Natural killer cell (primary cell): ENCODE results near the gene FRMD4A. TPM values are rescaled to one million over a fixed set of nuclear protein-coding genes. Genes with fewer than 3 reads are reported as not detected.
A peak's percentile ranks its signal among the peaks of the same experiment; 100 is the strongest.

Source experiments
- ATAC-seq, 3 donors: fragments of 150-1000 bp in 2 of 3; fragments of 200-7000 bp in 1 of 3; cut with Tn5 transposase; 1 replicate in 1 of 3; 2 replicates in 2 of 3; pipeline ENCODE4 v1.10.0; 2021; ENCODE audit warnings: mild to moderate bottlenecking in 2 of 3, moderate library complexity in 2 of 3
- DNase-seq, 2 donors: peaks; one replicate each; pipeline versions ENCODE4 v3.0.0 to v3.0.0-alpha.2; 2013 to 2021; ENCODE audit warnings: mixed read lengths in 1 of 2
- H3K27ac ChIP-seq: one replicate; pipeline ENCODE4 v1.5.1; 2013; ENCODE audit warnings: mild to moderate bottlenecking, low read length
- H3K27me3 ChIP-seq: one replicate; pipeline ENCODE4 v1.6.1; 2013; ENCODE audit warnings: low read length; ENCODE audit not compliant: control insufficient read depth, insufficient read depth
- H3K36me3 ChIP-seq: one replicate; pipeline ENCODE4 v1.6.1; 2013; ENCODE audit warnings: low read length; ENCODE audit not compliant: control insufficient read depth, insufficient read depth
- H3K4me1 ChIP-seq: one replicate; pipeline ENCODE4 v1.6.1; 2013; ENCODE audit warnings: low read length; ENCODE audit not compliant: control insufficient read depth, insufficient read depth
- H3K4me3 ChIP-seq: one replicate; pipeline ENCODE4 v1.5.1; 2013; ENCODE audit warnings: low read length
- H3K9me3 ChIP-seq: one replicate; pipeline ENCODE4 v1.6.1; 2013; ENCODE audit warnings: low read length; ENCODE audit not compliant: control insufficient read depth, insufficient read depth
- H3K27ac Mint-ChIP-seq, 2 donors: one replicate each; pipeline ENCODE4 v1.8.0; 2022; ENCODE audit warnings: mild to moderate bottlenecking in 2 of 2, mixed read lengths in 2 of 2, moderate library complexity in 1 of 2
- H3K27me3 Mint-ChIP-seq, 2 donors: one replicate each; pipeline ENCODE4 v1.8.0; 2022; ENCODE audit warnings: low read depth in 2 of 2, mixed read lengths in 2 of 2
- H3K36me3 Mint-ChIP-seq: one replicate; pipeline ENCODE4 v1.8.0; 2022; ENCODE audit warnings: mixed read lengths
- H3K4me1 Mint-ChIP-seq, 2 donors: one replicate each; pipeline ENCODE4 v1.8.0; 2022; ENCODE audit warnings: mixed read lengths in 2 of 2
- H3K4me3 Mint-ChIP-seq: one replicate; pipeline ENCODE4 v1.8.0; 2022; ENCODE audit warnings: mild to moderate bottlenecking, moderate library complexity, mixed read lengths
- H3K9me3 Mint-ChIP-seq, 2 donors: one replicate each; pipeline ENCODE4 v1.8.0; 2022; ENCODE audit warnings: mixed read lengths in 2 of 2
- WGBS: methylation state at CpG from one replicate; pipeline ENCODE4 v1.1.7; 2013; ENCODE audit warnings: missing lambda C conversion rate; ENCODE audit not compliant: insufficient coverage; 5-methylcytosine and 5-hydroxymethylcytosine counted together
- intact Hi-C: fragments of 100-400 bp; cut with micrococcal nuclease; formaldehyde crosslinking; loops from one replicate; pipeline ENCODE4 v1.14.2; 2022
- total RNA-seq, 4 donors: library from RNA; stranded (reverse); fragments of 120-200 nt in 1 of 4; gene quantifications; one replicate each; pipeline versions ENCODE4 v1.2.3 to v1.2.4, GENCODE V29; 2013 to 2022
- TF ChIP-seq, protein P1 (sequence below): fragments of 200-600 bp; IDR thresholded peaks from one replicate; pipeline ENCODE4 v1.8.0; 2022; ENCODE audit warnings: antibody characterized with exemption

The FRMD4A gene
- total RNA-seq, 3 donors from 2014 or later (not counting 1 experiment from before 2014, with no cell fraction given): 0.36 to 0.38 TPM; not detected in 1

- WGBS: 93% methylated on average over 20 of the region's 20 CpGs
- no peak overlapping the region for H3K4me3 Mint-ChIP-seq
- H3K4me1 Mint-ChIP-seq: no peaks in the 10 kb centered on the region
- no peaks in the 10 kb centered on the region for H3K9me3 ChIP-seq
- intact Hi-C loops: no loop called here
- no peak overlapping the region for H3K27ac Mint-ChIP-seq
- H3K27ac ChIP-seq: no peak overlapping the region
- TF ChIP-seq, protein P1, sequence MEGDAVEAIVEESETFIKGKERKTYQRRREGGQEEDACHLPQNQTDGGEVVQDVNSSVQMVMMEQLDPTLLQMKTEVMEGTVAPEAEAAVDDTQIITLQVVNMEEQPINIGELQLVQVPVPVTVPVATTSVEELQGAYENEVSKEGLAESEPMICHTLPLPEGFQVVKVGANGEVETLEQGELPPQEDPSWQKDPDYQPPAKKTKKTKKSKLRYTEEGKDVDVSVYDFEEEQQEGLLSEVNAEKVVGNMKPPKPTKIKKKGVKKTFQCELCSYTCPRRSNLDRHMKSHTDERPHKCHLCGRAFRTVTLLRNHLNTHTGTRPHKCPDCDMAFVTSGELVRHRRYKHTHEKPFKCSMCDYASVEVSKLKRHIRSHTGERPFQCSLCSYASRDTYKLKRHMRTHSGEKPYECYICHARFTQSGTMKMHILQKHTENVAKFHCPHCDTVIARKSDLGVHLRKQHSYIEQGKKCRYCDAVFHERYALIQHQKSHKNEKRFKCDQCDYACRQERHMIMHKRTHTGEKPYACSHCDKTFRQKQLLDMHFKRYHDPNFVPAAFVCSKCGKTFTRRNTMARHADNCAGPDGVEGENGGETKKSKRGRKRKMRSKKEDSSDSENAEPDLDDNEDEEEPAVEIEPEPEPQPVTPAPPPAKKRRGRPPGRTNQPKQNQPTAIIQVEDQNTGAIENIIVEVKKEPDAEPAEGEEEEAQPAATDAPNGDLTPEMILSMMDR: no peak
- no peaks in the 10 kb centered on the region for H3K27me3 ChIP-seq
- H3K4me3 ChIP-seq: no peak overlapping the region
- H3K36me3 ChIP-seq: no peaks in the 10 kb centered on the region
- H3K36me3 Mint-ChIP-seq: no peaks in the 10 kb centered on the region
- H3K27me3 Mint-ChIP-seq: no peaks in the 10 kb centered on the region
- H3K9me3 Mint-ChIP-seq: no peaks in the 10 kb centered on the region
- no peak for ATAC-seq
- no peak for DNase-seq
- no peaks in the 10 kb centered on the region for H3K4me1 ChIP-seq
These were observed 665.0 kb downstream of the FRMD4A start for GRCh38 chr10:13665516-13666262.

GRCh38 chr10:13661256-13661655, 669.5 kb downstream of the FRMD4A start:
- intact Hi-C loops: no loop called here
- Histone ChIP-seq H3K27me3 (no peaks in the 10 kb centered on the region), H3K27ac (no peak overlapping the region), H3K4me3 (no peak overlapping the region), H3K4me1 (peaks cover 21% of the 10 kb centered on the region), H3K9me3 (no peaks in the 10 kb centered on the region), H3K36me3 (no peaks in the 10 kb centered on the region)
- H3K27ac Mint-ChIP-seq: no peak overlapping the region
- H3K4me1 Mint-ChIP-seq: peaks cover 10 to 11% of the 10 kb centered on the region in 2 donors
- H3K4me3 Mint-ChIP-seq: no peak overlapping the region
- H3K36me3 Mint-ChIP-seq: no peaks in the 10 kb centered on the region
- TF ChIP-seq, protein P1: no peak
- H3K9me3 Mint-ChIP-seq: no peaks in the 10 kb centered on the region
- no peak for DNase-seq
- 82% methylated on average over 8 of the region's 8 CpGs for WGBS
- ATAC-seq: no peak
- H3K27me3 Mint-ChIP-seq: no peaks in the 10 kb centered on the region

DNA sequence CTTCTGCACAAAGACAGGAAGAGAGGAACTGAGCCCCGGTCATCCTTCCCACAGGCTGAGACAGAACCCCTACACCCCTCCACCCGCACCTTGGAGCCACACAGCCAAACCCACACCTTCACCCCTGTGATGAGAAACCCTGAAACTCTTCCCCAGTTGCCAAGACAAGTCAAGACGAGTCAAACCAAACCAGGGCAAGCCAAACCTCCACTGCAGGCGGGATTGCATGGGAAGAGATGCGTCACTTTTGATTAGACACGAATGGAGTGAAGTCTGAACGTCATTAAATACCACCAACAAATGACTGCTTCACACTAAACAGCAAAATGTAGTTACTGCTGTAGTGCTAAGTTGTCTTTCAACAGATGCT, 670.2 kb downstream of the FRMD4A start:
- H3K27ac Mint-ChIP-seq: peak overlapping the region in 1 of 2 donors; percentile 35

More for the DNA sequence above, 670.2 kb downstream of the FRMD4A start:
- Mint-ChIP-seq H3K9me3 (no peaks in the 10 kb centered on the region), H3K4me1 (peaks cover 10 to 11% of the 10 kb centered on the region in 2 donors), H3K27me3 (no peaks in the 10 kb centered on the region), H3K36me3 (no peaks in the 10 kb centered on the region), H3K4me3 (no peak overlapping the region)
- peaks cover 21% of the 10 kb centered on the region for H3K4me1 ChIP-seq
- no peaks in the 10 kb centered on the region for H3K27me3 ChIP-seq
- DNase-seq (no peak), ATAC-seq (no peak)
- no peak overlapping the region for H3K27ac ChIP-seq
- WGBS: 62% methylated on average over 7 of the region's 7 CpGs
- TF ChIP-seq, protein P1: no peak
- no peaks in the 10 kb centered on the region for H3K36me3 ChIP-seq
- no peaks in the 10 kb centered on the region for H3K9me3 ChIP-seq
- intact Hi-C loops: loop anchor here (1.0 kb wide), 1 partner anchor 118 kb away; no protein-coding TSS in a partner anchor
- H3K4me3 ChIP-seq: no peak overlapping the region
